Stimulated activated naive CD8-positive, alpha-beta T cell treated with anti-CD3 and anti-CD28 coated beads, Interleukin-15, Interleukin-2, amounts not matched to agents 100 U/mL and 50 U/mL, for 24 hours (primary cell): Measurements from ENCODE around the gene GPR132.
"Not testable (repeated sequence)": the region's sequence is repeated elsewhere in the genome, so short reads cannot be mapped to it uniquely, and the experiment has no call there.

Experiments
- ATAC-seq: fragments of 150-1000 bp; cut with Tn5 transposase; one replicate; pipeline ENCODE4 v1.10.0; 2021
- DNase-seq: peaks from one replicate; pipeline ENCODE4 v3.0.0; 2021

The GPR132 gene

GRCh38 chr14:105075379-105076295 lies 10.4 kb upstream of the GPR132 start:
- DNase-seq: no peak
- peak; percentile 29 for ATAC-seq

DNA sequence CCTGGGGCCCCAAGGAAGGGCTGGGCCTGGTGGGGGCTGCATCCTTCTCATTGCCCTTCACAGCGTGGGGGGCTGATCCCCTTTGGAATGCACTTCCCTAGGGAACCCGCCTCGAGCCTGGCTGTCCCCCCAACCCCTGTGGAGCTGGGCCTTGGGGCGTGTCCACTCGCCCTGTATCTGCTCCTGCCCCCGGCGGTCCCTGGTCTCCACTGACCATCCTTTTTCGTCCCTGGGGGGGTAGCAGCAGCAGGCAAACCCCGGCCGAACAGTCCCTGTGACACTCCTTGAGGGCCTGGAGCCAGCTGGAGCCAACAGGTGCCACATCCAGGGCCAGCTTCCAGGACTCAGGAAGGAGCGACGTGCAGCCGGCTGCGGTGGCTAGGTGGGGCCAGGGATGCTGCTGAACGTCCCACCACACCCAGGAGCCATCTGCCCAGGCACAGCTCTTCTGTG lies 9.4 kb upstream of the GPR132 start:
- no peak for DNase-seq
- no peak for ATAC-seq

DNA sequence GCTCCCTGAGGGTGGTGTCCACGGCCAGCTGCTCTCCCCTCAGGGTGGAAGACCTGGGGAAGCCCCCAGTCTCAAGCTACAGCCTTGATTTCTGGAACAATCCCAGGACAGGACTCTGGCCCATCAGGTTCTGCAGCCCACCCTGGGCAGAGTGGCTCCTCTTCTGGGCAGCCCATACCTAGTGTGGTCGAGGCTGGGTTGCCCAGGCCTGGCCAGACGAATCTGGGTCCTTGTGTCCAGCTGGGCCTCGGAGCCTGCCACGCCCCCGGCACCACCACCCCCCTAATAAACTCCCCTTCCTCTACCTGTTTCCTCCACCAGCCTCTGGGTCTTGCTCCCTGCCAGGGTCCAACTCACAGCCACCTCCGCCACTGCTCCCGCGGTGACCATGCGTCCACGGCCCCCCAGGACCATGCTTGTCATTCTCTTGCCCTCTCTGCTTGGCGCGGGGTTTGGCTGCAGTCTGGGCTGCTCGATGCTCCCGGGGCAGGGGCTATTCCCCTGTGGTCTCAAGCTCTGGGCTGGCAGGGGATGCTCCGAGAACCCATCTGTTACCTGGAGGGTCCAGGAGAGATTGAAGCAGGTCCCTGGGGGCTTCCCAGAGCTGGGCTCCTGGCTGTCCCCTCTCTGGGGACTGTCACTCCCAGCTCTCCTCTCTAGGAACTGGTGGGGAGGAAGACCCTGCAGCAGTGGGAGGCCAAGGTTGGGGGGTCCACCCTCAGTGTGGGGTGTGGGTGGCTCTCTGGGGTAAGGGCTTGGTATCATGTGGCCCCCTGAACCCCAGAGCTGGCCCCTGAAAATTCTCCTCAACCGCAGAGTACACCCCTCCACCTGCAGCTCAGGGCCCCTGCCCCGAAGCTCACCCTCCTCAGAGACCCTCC lies 8.7 kb upstream of the GPR132 start:
- no peak for ATAC-seq
- DNase-seq: no peak

DNA sequence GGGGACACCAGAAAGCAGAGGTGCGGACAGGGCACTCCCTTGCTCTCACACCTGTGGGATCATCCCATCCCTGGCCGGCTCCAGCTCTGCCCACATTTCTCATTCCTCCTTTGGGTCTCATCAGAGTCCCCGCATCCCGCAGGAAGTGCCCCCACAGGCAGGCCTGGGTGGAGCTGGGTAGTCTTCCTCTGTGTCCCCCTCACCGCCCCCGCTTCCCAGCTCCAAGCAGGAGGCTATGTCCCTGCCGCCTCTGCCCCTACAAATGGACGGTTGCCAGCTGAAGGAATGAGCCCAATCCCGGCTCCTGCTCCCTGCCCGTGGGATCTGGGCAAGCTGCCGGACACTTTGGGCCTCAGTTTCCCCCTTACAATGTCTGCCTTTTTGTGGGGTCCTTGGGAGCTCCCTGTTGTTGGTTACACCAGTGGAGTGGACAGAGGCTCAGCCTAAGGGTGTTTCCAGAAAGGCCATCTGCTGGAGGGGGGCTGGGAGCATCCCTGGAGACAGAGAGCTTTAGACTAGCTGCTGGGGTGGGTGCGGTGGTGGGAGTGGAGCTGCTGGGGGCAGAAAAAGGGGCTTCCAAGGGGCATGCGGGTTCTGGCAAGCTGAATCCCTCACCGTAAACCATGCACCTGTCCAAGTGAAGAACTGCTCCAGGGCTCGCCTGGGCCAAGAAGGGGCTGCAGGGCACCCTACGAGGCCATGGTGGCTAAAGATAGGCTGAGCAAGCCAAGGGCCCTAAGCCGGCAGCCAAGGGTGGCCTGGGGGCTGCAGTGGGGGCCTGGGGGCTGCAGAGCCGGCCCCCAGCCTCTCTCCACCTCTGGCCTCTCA lies 7.9 kb upstream of the GPR132 start:
- ATAC-seq (no peak), DNase-seq (no peak)

DNA sequence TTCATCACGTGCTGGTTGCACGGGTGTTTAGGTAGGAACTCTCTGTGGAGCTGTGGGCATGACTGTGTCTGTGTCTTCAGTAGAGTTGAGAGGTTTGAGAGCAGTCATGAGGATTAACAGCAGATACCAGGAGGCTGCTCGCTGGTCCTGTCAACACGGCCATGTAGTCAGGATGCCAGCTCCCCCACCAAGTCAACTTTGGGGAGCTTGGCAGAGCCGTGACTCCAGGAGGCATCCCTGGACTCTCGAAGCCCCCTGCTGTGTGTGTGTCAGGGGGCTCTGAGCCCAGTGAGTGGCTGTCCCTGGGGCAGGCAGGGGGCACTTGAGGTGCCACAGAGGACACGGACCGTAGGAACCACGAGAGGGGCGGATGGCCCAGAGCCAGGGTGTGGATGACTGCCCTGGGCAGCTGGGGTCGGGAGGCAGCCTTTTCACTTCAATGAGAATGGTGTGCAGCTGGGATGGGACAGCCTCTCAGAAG lies 7.2 kb upstream of the GPR132 start:
- DNase-seq (no peak), ATAC-seq (no peak)

DNA sequence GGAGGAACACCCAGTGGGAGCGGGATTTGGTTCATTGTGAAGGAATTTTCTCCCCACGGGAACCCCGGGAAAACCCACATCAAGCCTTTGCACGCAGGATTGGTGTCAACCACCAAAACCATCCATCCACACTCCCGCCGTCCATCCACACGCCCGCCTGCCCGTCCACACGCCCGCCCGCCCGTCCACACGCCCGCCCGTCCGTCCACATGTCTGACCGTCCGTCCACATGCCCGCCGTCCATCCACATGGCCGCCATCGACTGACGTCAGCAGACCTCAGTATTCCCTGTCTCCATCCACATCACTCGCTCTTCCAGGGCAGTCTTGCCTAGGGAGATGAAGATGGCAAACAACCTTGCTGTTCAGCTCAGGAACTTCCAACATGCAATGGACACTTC lies 6.7 kb upstream of the GPR132 start:
- no peak for ATAC-seq
- peak; percentile 2 for DNase-seq

DNA sequence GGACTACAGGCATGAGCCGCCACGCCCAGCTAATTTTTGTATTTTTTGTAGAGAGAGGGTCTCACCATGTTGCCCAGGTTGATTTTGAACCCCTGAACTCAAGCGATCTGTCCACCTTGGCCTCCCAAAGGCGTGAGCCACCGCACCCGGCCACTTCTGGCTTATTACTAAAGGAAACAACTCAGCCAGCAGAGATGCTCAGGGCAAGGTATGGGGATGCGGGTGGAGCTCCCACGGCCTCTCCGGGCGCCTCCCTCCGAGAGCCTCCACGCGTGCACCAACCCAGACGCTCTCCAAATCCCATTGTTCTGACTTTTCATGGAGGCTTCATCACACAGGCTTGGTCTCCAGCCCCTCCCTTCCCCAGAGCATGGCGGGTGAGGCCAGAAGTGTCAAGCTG lies 6.1 kb upstream of the GPR132 start:
- ATAC-seq (no peak), DNase-seq (peak; percentile 3)

DNA sequence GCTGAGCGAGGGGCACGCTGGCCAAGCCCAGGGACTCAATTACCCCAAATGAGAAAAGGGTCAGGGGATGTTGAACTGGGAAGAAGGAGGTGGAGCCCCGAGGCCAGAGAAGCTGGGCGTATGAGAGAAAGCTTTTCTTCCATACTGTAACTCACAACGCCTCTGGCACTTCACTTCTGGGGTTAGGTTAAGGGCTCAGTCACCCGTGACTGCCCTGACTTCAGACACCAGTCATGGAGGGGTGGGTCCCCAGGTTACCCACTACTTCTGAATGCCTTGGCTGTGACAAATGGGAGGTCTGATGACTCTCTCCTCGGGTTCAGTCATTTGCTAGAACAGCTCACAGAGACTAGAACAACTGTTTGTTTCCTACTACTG lies 5.5 kb upstream of the GPR132 start:
- peak; percentile 56 for ATAC-seq
- DNase-seq: peak; percentile 62

DNA sequence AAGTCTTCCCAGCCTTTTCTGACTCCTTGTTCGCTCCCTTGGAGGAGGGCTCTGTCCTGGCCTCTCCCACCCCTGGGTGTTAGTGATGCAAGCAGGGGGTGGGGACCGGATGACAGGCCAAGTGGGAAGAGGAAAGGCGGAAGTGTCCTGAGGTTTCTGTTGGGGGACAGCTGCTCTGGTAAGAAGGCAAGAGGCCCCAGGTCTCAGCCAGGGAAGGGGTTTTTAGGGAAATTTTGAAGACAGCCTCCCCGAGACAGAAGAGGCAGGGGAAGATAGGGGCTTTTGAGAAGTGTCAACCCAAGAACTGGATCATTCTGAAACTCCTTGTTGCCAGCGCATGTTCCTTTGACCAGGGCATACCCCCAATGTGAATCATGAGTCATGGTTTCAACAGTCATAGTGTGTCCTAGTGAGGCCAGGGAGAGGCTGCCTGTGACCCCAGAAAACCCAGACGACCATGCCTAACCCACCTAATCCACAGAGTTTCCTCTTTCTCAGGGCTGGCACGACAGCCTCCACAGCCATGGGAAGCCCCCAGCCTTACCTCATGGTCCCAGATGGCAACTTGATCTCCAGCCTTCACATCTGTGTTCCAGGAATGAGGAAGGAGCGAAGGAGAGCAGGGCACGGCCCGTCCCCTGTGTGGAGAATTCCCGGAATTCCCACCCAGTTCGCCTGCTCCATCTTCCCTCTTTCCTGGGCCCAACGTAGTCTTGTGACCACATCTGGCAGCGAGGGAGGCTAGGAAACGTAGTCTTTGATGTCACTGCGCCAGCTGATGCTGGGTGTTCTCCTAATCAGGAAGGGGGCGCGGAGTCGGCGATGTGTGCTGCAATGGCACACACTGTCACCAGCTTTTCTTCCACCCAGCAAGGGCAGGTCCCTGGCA lies 4.9 kb upstream of the GPR132 start:
- DNase-seq: peak; percentile 74
- ATAC-seq: peak; percentile 70

- ATAC-seq (no peak), DNase-seq (no peak)
Measured at GRCh38 chr14:105069522-105069870, 4.3 kb upstream of the GPR132 start.

DNA sequence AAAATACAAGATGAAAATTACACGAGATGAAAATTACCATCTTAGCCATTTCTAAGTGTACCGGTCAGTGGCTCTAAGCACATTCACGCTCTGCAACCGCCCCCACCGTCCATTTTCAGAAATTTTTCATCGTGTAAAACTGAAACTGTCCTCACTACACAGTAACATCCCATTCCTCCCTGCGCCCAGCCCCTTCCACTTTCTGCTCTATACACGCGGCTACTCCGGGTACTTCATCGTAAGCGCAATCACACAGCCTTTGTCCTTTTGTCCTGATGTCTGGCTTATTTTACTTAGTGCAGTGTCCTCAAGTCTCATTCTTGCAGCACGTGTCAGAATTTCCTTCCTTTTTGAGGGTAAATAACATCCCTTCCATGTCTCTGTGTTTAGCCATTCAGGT lies 3.6 kb upstream of the GPR132 start:
- no peak for DNase-seq
- ATAC-seq: no peak

DNA sequence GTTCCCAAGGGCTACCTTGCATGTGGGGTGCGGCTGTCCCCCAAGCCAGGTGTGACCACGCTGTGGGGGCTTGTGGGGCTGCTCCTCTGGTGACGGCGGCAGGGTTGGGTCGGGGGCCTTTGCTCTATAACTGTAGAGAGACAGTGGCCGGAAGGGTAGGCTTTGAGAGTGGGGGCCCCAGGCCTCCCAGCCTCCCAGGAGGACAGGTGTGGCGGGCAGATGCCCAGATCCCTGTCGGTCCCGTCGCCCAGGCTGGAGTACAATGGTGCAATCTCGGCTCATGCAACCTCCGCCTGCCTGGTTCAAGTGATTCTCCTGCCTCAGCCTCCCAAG lies 2.7 kb upstream of the GPR132 start:
- DNase-seq: no peak
- no peak for ATAC-seq

DNA sequence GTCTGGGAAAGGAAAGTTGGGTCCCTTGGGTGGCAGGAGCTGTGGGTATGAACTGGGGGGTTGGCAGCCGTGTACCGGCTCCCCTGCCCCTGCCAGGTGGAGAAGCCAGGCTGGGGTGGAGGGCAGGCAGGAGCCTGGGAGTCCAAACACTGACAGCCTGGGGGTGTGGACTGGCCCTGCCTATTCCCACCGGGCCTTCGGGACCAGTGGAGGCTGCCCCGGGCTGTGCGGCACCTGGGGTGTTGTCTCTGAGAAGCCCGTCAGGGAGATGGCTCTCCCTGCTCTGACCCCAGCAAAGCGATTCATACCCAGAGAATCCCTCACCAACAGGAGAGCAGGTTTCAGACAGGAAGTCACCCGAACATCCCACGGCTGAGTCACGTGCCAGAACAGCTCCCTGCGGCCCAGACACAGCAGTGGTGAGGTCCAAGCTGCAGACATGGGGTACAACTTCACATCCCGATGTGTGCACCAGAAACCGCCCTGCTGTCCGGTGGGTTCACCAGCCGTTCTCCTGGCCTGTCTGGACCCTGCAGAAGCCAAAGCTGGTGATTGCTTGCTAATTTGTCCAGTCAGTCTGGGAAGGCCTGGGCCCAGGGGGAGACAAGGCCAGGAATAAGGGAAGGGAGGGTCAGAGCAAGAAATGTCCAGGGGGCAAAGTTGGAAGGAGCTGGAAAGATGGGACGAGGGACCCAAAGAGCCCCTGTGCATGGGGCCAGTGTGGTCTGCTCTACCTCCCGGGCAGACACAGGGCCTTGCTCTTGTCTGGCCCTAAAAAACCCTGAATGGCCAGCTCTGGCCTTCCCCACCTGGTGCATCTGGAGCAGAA lies 2.1 kb upstream of the GPR132 start:
- DNase-seq (peak; percentile 74), ATAC-seq (peak; percentile 21)

DNA sequence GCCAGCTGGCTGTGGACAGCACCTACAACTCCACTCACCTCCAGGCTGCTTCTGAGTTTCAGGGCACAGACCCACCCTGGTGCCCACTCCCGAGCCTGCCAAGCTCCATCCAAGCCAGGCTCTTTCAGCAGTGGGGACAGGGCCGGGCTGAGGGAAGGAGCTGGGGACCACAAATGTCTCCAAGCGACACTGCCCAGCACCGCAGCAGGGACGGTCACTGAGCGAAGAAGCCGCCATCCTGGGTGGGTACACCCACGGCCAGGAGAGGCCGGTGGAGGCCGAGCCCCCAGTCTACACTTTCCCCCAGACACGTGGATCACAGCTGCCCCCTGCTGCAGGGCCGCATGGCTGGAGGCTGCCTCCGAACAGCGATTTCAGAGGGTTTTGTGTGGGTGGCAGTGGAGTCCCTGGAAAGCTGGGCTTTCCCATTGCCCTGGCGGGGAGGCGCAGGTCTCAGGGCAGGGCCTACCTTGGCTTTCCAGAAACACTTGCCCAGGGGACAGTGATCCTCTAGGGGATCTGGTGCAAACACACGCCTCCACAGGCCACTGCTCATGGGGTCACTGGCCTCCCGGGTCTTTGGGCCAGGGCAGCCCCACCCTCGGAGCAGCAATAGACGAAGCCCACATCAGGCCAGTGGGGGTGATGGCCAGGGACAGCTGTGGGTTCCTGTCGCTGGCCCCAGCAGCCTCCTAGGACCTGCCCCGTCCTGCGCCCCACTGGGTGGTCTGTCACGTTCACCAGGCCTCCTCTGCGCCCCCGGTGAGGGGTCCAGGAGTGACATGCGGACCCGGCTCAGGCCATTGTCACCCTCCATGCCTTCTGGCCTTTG lies 1.2 kb upstream of the GPR132 start:
- DNase-seq: peak; percentile 61
- ATAC-seq: no peak

DNA sequence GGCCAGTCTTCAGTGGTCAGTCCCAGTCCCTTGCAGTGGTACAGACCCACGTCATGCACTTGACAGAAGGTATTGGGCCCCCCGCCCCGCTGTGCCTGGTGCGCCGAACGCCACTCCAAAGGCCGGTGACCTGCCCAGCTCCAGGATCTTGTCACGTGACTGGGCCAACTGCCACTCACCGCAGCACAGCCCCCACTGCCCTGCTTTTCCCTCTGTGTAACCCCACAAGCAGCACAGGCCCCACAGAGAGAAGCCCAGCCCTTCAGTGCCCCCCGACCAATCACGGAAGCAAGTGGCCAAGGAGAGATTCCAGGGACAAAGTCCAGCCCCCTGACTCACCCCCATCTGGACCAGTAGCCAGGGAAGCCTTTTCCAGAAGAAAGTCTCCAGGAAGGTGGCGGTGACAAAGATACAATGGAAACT lies 498 bp downstream of the GPR132 start:
- ATAC-seq (no peak), DNase-seq (peak; percentile 64)

DNA sequence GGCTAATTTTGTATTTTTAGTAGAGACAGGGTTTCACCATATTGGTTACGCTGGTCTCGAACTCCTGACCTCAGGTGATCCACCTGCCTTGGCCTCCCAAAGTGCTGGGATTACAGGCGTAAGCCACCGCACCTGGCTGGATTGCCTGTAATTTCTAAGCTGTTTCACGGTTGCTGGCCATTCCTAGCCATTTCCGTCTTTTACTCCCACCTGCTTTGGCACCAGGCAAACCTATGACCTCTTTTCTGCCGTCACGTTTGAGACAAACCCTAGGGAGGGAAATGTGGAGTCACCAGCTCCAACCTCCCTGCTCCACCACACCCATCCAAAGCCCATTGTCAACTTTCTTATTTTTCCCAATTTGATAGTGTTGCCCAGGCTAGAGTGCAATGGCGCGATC lies 1.2 kb downstream of the GPR132 start:
- peak; percentile 9 for DNase-seq
- no peak for ATAC-seq

DNA sequence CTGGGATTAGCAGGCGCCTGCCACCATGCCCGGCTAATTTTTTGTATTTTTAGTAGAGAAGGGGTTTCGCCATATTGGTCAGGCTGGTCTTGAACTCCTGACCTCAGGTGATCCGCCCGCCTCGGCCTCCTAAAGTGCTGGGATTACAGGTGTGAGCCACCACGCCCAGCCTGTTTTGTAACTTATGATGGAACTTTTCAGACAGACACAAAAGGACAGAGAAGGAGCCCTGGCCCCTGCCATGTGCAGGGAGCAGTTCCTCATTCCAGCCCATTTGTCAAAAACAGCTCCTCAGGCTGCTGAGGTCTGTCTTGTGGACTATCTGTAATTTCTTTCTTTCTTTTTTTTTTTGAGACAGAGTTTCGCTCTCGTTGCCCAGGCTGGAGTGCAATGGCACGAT lies 1.7 kb downstream of the GPR132 start:
- not testable (repeated sequence) for DNase-seq

DNA sequence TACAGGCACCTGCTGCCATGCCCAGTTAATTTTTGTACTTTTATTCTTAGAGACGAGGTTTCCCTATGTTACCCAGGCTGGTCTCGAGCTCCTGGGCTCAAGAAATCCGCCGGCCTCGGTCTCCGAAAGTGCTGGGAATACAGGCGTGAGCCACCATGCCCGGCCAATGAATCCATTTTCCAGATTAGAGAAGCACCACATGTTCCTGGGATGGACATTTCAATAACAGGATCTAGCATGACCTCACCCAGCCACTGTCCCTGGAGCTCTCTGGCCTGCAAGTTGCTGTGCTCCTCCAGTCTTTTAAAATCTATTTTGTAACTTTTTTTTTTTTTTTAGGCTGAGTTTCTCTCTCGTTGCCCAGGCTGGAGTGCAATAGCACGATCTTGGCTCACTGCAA lies 2.2 kb downstream of the GPR132 start:
- ATAC-seq (no peak), DNase-seq (no peak)

More for the DNA sequence above, 1.7 kb downstream of the GPR132 start:
- not testable (repeated sequence) for ATAC-seq

DNA sequence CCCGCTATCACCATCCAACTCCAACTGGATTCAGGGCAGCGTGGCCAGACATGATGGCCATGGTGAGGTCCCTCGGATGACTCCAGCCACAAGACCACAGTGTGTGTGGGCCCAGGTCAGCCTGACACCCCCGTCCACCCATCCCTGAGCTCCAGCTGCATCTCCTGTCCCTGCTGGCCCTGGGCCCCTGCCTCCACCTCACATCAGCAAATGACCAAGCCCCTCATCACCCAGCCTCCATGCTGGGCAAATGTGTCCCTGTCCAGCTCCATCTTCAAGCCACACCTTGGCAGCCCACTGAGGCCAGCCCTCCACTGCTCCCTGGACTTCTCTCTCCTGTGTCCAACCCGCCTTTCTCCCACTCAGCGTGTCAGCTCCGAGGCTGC lies 3.2 kb downstream of the GPR132 start:
- ATAC-seq (no peak), DNase-seq (no peak)
